Measurements from ENCODE around the gene SLC2A13. TPM values are rescaled to one million over a fixed set of nuclear protein-coding genes. Genes with fewer than 3 reads are reported as not detected.

The SLC2A13 gene
- polyA plus RNA-seq, 3 donors = 2.2 to 2.9 (median 2.5) TPM

GRCh38 chr12:39866135-39866534 lies 239.7 kb downstream of the SLC2A13 start:
- no CpG with 5 or more reads among the region's 6 CpGs for WGBS (ENCODE audit: insufficient coverage)
- no peak for DNase-seq
- Histone ChIP-seq H3K79me2 (ENCODE audit: insufficient read depth, low read length) (no peaks in the 10 kb centered on the region), H3K4me3 (replicated peaks in 1 of 3; ENCODE audit: low read depth in 2 of 3, low read length in 3 of 3) (no peak overlapping the region), H3K4me1 (ENCODE audit: control insufficient read depth in 1 of 2, insufficient read depth in 2 of 2, low read length in 2 of 2) (no peaks in the 10 kb centered on the region), H2AFZ (ENCODE audit: insufficient read depth, low read depth, low read length, poor library complexity, severe bottlenecking) (no peak overlapping the region), H4K20me1 (ENCODE audit: insufficient read depth, low read length) (no peaks in the 10 kb centered on the region), H3K4me2 (replicated peaks; ENCODE audit: extremely low read depth, low read length, poor library complexity, severe bottlenecking) (no peak overlapping the region), H3K9ac (ENCODE audit: insufficient read depth, low read length, poor library complexity, severe bottlenecking) (no peak overlapping the region), H3K27ac (ENCODE audit: low read depth in 1 of 2, low read length in 2 of 2) (no peak overlapping the region), H3K27me3 (ENCODE audit: control insufficient read depth in 2 of 2, insufficient read depth in 2 of 2, low read length in 2 of 2) (no peaks in the 10 kb centered on the region), H3K9me3 (replicated peaks in 1 of 2; ENCODE audit: control insufficient read depth in 1 of 2, insufficient read depth in 1 of 2, low read length in 2 of 2) (no peaks in the 10 kb centered on the region), H3K36me3 (replicated peaks in 1 of 2; ENCODE audit: control insufficient read depth in 1 of 2, insufficient read depth in 2 of 2, low read length in 2 of 2) (no peaks in the 10 kb centered on the region)
- no peak for TF ChIP-seq CTCF (IDR thresholded peaks at IDR 0.05)
- Mint-ChIP-seq H3K27me3 (ENCODE audit: low read depth in 3 of 3) (peaks cover 0 to 1% (median 1%) of the 10 kb centered on the region in 3 donors), H3K4me1 (no peaks in the 10 kb centered on the region), H3K9me3 (peaks cover 0 to 10% (median 3%) of the 10 kb centered on the region in 7 donors), H3K4me3 (no peak overlapping the region), H3K27ac (no peak overlapping the region), H3K36me3 (peaks cover 15 to 19% of the 10 kb centered on the region in 2 donors)
- intact Hi-C loops (cut with micrococcal nuclease) = no loop called here

- Histone ChIP-seq H3K9ac (ENCODE audit: insufficient read depth, low read length, poor library complexity, severe bottlenecking) (no peak overlapping the region), H3K79me2 (ENCODE audit: insufficient read depth, low read length) (no peaks in the 10 kb centered on the region), H2AFZ (ENCODE audit: insufficient read depth, low read depth, low read length, poor library complexity, severe bottlenecking) (no peak overlapping the region), H3K4me2 (replicated peaks; ENCODE audit: extremely low read depth, low read length, poor library complexity, severe bottlenecking) (no peak overlapping the region), H3K27me3 (ENCODE audit: control insufficient read depth in 2 of 2, insufficient read depth in 2 of 2, low read length in 2 of 2) (no peaks in the 10 kb centered on the region), H4K20me1 (ENCODE audit: insufficient read depth, low read length) (no peaks in the 10 kb centered on the region), H3K27ac (ENCODE audit: low read depth in 1 of 2, low read length in 2 of 2) (no peak overlapping the region), H3K36me3 (replicated peaks in 1 of 2; ENCODE audit: control insufficient read depth in 1 of 2, insufficient read depth in 2 of 2, low read length in 2 of 2) (no peaks in the 10 kb centered on the region), H3K9me3 (replicated peaks in 1 of 2; ENCODE audit: control insufficient read depth in 1 of 2, insufficient read depth in 1 of 2, low read length in 2 of 2) (no peaks in the 10 kb centered on the region), H3K4me1 (ENCODE audit: control insufficient read depth in 1 of 2, insufficient read depth in 2 of 2, low read length in 2 of 2) (no peaks in the 10 kb centered on the region), H3K4me3 (replicated peaks in 1 of 3; ENCODE audit: low read depth in 2 of 3, low read length in 3 of 3) (no peak overlapping the region)
- no peak overlapping the region for H3K4me3 Mint-ChIP-seq
- DNase-seq = no peak
- peaks cover 0 to 5% (median 0%) of the 10 kb centered on the region in 7 donors for H3K9me3 Mint-ChIP-seq
- H3K27me3 Mint-ChIP-seq (ENCODE audit: low read depth in 3 of 3) = peaks cover 0 to 1% (median 0%) of the 10 kb centered on the region in 3 donors
- H3K27ac Mint-ChIP-seq = no peak overlapping the region
- H3K36me3 Mint-ChIP-seq = peaks cover 11 to 23% of the 10 kb centered on the region in 2 donors
- H3K4me1 Mint-ChIP-seq = no peaks in the 10 kb centered on the region
- intact Hi-C loops (cut with micrococcal nuclease) = no loop called here
- no peak for TF ChIP-seq CTCF (IDR thresholded peaks at IDR 0.05)
- WGBS (ENCODE audit: insufficient coverage) = 90% methylated on average over 2 of the region's 2 CpGs
Measured at GRCh38 chr12:39860695-39861094, 245.2 kb downstream of the SLC2A13 start.
